ENCODE measurements around the gene MGAT5B. TPM values are rescaled to one million over a fixed set of nuclear protein-coding genes. Genes with fewer than 3 reads are reported as not detected.
"Not testable (repeated sequence)": the region's sequence is repeated elsewhere in the genome, so short reads cannot be mapped to it uniquely, and the experiment has no call there.

The MGAT5B gene
- total and polyA plus RNA-seq, 7 donors, result 0.16 to 0.83 (median 0.51) TPM; not detected in 2

DNA sequence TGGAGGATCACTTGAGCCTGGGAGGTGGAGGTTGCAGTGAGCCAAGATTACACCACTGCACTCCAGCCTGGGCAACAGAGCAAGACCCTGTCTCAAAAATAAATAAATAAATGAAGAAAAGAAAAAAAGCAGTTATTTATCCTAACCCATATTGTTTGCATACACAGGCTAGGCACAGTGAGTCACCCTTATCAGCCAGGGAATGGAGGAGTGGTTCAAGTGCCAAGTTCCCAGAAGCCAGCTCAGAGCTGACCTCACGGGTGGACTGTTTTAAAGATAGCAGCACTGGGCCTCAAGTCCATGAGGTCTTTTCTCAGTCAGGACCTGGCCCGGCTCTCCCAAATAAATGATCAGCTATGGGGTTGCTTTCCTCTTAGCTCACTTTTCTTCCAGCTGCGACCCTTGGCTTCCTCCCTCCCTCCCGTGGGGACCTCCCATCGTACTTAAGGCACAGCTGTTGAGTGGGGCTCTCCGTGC is 22.6 kb upstream of the MGAT5B start:
- TF ChIP-seq, protein P1, sequence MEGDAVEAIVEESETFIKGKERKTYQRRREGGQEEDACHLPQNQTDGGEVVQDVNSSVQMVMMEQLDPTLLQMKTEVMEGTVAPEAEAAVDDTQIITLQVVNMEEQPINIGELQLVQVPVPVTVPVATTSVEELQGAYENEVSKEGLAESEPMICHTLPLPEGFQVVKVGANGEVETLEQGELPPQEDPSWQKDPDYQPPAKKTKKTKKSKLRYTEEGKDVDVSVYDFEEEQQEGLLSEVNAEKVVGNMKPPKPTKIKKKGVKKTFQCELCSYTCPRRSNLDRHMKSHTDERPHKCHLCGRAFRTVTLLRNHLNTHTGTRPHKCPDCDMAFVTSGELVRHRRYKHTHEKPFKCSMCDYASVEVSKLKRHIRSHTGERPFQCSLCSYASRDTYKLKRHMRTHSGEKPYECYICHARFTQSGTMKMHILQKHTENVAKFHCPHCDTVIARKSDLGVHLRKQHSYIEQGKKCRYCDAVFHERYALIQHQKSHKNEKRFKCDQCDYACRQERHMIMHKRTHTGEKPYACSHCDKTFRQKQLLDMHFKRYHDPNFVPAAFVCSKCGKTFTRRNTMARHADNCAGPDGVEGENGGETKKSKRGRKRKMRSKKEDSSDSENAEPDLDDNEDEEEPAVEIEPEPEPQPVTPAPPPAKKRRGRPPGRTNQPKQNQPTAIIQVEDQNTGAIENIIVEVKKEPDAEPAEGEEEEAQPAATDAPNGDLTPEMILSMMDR (IDR thresholded peaks at IDR 0.05), result no peak
- TF ChIP-seq EP300 (IDR thresholded peaks at IDR 0.05) (no peak), POLR2A (IDR thresholded peaks at IDR 0.05) (no peak), POLR2AphosphoS5 (IDR thresholded peaks at IDR 0.05) (no peak)
- H3K27me3 ChIP-seq, result peaks cover 9 to 63% (median 32%) of the 10 kb centered on the region in 3 donors
- no peak for DNase-seq
- H3K4me1 ChIP-seq, result no peaks in the 10 kb centered on the region
- no peak overlapping the region for H3K4me3 ChIP-seq
- no peaks in the 10 kb centered on the region for H3K36me3 ChIP-seq
- H3K27ac ChIP-seq, result no peak overlapping the region
- intact Hi-C loops (cut with DNase I), result no loop called here
- H3K9me3 ChIP-seq, result no peaks in the 10 kb centered on the region
- 60 to 67% methylated on average over 6 of the region's 6 CpGs for WGBS, 2 donors

DNA sequence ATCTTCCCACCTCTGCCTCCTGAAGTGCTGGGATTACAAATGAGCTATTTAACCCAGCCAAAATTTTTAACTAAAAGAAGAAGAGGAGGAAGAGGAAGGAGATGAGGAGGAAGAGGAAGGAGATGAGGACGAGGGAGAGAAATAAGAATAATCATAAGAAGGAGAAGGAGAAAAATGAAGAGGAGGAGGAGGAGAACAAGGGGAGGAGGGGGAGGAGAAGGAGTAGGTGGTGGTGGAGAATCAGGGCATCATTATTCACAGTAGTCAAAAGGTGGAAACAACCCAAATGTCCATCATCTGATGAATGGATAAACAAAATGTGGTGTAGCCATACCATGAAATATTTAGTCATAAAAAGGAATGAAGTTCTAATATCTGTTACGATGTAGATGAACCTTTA is 21.2 kb upstream of the MGAT5B start:
- Histone ChIP-seq H3K4me1 (no peaks in the 10 kb centered on the region), H3K4me3 (no peak overlapping the region), H3K27me3 (peaks cover 5 to 56% (median 23%) of the 10 kb centered on the region in 3 donors), H3K36me3 (no peaks in the 10 kb centered on the region), H3K9me3 (no peaks in the 10 kb centered on the region), H3K27ac (no peak overlapping the region)
- intact Hi-C loops (cut with DNase I), result no loop called here
- TF ChIP-seq, protein P1 (IDR thresholded peaks at IDR 0.05), result no peak
- TF ChIP-seq POLR2A (IDR thresholded peaks at IDR 0.05) (no peak), EP300 (IDR thresholded peaks at IDR 0.05) (no peak), POLR2AphosphoS5 (IDR thresholded peaks at IDR 0.05) (no peak)
- WGBS, 2 donors, result 72 to 81% methylated on average over 2 of the region's 2 CpGs
- DNase-seq, result no peak

DNA sequence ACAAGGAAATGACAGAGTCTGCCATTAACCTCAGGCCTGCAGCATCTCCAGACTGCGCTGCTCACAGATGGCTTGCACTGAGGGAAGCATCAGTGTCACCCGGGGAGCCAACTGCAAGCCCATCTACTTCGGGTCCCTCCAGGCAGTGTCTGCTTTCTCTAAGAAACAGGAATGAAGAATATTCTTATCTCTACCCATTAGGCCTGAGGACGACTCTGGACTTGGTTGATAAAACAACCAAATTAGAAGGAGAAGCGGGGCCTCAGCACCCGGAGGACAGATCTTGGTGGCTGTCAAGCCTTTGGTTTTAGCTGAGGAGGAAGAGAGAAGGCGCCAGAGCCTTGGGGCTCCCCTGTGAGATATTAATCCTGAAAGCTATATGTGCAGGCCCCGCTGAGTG is 19.5 kb upstream of the MGAT5B start:
- no peak overlapping the region for H3K27ac ChIP-seq
- 83 to 86% methylated on average over 8 of the region's 8 CpGs for WGBS, 2 donors

DNA sequence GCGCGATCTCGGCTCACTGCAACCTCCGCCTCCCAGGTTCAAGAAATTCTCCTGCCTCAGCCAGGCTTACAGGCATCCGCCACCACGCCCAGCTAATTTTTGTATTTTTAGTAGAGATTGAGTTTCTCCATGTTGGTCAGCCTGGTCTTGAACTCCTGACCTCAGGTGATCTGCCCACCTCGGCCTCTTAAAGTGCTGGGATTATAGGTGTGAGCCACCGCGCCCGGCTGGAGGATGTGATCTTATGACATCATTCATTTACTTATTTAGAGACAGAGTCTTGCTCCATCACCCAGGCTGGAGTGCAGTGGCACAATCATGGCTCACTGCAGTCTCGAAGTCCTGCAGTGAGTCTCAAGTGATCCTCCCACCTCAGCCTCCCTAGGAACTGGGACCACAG is 19.0 kb upstream of the MGAT5B start:
- H3K4me1 ChIP-seq; H3K36me3 ChIP-seq; DNase-seq; H3K9me3 ChIP-seq; intact Hi-C loops (cut with DNase I); H3K27ac ChIP-seq; H3K4me3 ChIP-seq: not testable (repeated sequence)
- peaks cover 0 to 50% (median 8%) of the 10 kb centered on the region in 3 donors for H3K27me3 ChIP-seq
- WGBS, 2 donors, result 82 to 93% methylated on average over 11 of the region's 11 CpGs

More for the DNA sequence above, 19.5 kb upstream of the MGAT5B start:
- Histone ChIP-seq H3K36me3 (no peaks in the 10 kb centered on the region), H3K27me3 (peaks cover 5 to 53% (median 13%) of the 10 kb centered on the region in 3 donors), H3K4me1 (no peaks in the 10 kb centered on the region), H3K9me3 (no peaks in the 10 kb centered on the region), H3K4me3 (no peak overlapping the region)
- DNase-seq, result no peak
- intact Hi-C loops (cut with DNase I), result no loop called here
- TF ChIP-seq POLR2A (IDR thresholded peaks at IDR 0.05) (no peak), EP300 (IDR thresholded peaks at IDR 0.05) (no peak), POLR2AphosphoS5 (IDR thresholded peaks at IDR 0.05) (no peak)
- TF ChIP-seq, protein P1 (IDR thresholded peaks at IDR 0.05), result no peak

DNA sequence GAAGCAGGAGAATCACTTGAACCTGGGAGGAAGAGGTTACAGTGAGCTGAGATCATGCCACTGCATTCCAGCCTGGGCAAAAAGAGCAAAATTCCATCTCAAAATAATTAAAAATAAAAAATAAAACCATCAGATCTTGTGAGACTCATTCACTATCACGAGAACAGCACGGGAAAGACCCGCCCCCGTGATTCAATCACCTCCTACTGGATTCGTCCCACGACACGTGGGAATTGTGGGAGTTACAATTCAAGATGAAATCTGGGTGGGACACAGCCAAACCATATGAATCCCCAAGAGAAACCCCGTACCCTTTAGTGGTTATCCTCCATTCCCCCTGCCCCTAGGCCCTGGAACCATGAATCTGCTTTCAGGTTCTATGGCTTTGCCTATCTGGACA is 15.4 kb upstream of the MGAT5B start:
- H3K4me3 ChIP-seq, result no peak overlapping the region
- DNase-seq, result no peak
- H3K36me3 ChIP-seq, result no peaks in the 10 kb centered on the region
- TF ChIP-seq EP300 (IDR thresholded peaks at IDR 0.05) (no peak), POLR2A (IDR thresholded peaks at IDR 0.05) (no peak), POLR2AphosphoS5 (IDR thresholded peaks at IDR 0.05) (no peak)
- TF ChIP-seq, protein P1 (IDR thresholded peaks at IDR 0.05), result no peak
- intact Hi-C loops (cut with DNase I), result no loop called here
- no peaks in the 10 kb centered on the region for H3K9me3 ChIP-seq
- no peaks in the 10 kb centered on the region for H3K4me1 ChIP-seq
- H3K27ac ChIP-seq, result no peak overlapping the region
- 56 to 83% methylated on average over 8 of the region's 8 CpGs for WGBS, 2 donors
- peaks cover 0 to 35% (median 0%) of the 10 kb centered on the region in 3 donors for H3K27me3 ChIP-seq

Data from sigmoid colon (tissue), 7 donors.